ENCODE results near the gene MICAL2.

MICAL2 gene

DNA sequence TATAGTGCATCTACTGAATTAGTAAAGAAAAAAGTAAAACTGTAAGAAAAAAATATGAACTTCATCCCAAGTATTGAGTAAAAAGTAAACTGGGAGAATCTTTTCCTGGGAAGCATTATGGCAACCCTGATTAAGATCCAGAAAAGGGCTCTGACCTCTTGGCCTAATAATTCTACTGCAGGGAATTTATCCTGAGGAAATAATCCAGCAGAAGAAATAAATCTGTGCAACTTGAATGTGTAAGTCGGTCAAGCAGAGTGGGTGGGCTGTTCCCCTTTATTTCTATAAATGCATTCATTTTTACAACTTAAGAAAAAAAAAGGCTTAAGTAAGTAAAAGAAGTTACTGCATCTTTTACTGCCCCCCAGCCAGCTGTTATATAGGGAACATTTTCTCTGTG is 155.7 kb downstream of the MICAL2 start:
- Mint-ChIP-seq H3K4me1 (ENCODE audit: low read depth) (no peaks in the 10 kb centered on the region), H3K4me3 (no peak overlapping the region), H3K36me3 (ENCODE audit: low read depth) (peaks cover 24% of the 10 kb centered on the region), H3K9me3 (no peaks in the 10 kb centered on the region), H3K27ac (no peak overlapping the region), H3K27me3 (no peaks in the 10 kb centered on the region)

DNA sequence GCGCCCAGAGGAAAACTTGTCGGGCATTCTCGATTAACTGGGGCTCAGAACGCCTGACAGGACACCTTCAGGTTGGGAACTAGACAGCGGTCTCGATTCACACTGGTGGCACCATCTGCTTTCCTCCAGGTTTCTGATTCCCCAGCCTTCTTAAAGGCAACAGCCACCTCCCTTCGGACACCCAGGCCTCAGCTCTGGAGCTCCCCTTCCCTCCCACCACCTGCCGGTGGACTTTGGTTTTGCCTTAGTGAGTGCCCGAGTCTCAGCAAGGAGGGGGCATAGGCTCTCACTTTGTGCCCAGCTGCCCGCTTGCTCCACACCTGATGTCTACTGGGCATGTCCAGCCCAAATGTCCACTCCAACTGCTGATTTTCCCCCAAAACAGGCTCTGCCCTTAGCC is 156.6 kb downstream of the MICAL2 start:
- H3K9me3 Mint-ChIP-seq: no peaks in the 10 kb centered on the region
- H3K4me3 Mint-ChIP-seq: no peak overlapping the region
- H3K36me3 Mint-ChIP-seq (ENCODE audit: low read depth): peaks cover 17% of the 10 kb centered on the region
- no peaks in the 10 kb centered on the region for H3K27me3 Mint-ChIP-seq
- H3K4me1 Mint-ChIP-seq (ENCODE audit: low read depth): no peaks in the 10 kb centered on the region
- H3K27ac Mint-ChIP-seq: no peak overlapping the region

DNA sequence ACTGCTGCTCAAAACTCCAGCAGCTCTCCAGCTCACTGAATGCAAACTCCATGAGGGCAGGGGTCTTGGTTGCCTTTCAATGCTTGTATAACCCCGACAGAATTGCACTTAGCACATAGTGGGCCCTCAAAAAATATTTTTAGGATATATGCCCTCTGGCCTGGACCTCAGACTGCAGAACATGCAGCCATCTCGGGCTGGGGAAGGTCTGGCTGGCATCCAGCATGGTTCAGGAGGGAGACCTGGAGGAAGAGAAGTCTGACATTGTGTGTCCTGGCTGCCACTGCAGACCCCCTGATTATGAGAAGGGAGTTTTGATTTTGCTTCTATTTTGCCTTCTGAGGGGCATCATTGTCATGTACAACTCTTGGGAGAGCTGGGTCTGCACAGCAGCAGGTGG is 157.5 kb downstream of the MICAL2 start:
- Mint-ChIP-seq H3K9me3 (no peaks in the 10 kb centered on the region), H3K36me3 (ENCODE audit: low read depth) (peaks cover 7% of the 10 kb centered on the region), H3K27me3 (no peaks in the 10 kb centered on the region), H3K27ac (no peak overlapping the region), H3K4me1 (ENCODE audit: low read depth) (no peaks in the 10 kb centered on the region), H3K4me3 (no peak overlapping the region)

GRCh38 chr11:12269104-12269441 is 158.7 kb downstream of the MICAL2 start:
- Mint-ChIP-seq H3K4me3 (no peak overlapping the region), H3K36me3 (ENCODE audit: low read depth) (no peaks in the 10 kb centered on the region), H3K4me1 (ENCODE audit: low read depth) (no peaks in the 10 kb centered on the region), H3K27ac (no peak overlapping the region), H3K9me3 (no peaks in the 10 kb centered on the region), H3K27me3 (no peaks in the 10 kb centered on the region)

GRCh38 chr11:12269446-12270214 is 159.2 kb downstream of the MICAL2 start:
- Mint-ChIP-seq H3K4me3 (no peak overlapping the region), H3K27ac (no peak overlapping the region), H3K9me3 (no peaks in the 10 kb centered on the region), H3K36me3 (ENCODE audit: low read depth) (no peaks in the 10 kb centered on the region), H3K4me1 (ENCODE audit: low read depth) (no peaks in the 10 kb centered on the region), H3K27me3 (no peaks in the 10 kb centered on the region)

DNA sequence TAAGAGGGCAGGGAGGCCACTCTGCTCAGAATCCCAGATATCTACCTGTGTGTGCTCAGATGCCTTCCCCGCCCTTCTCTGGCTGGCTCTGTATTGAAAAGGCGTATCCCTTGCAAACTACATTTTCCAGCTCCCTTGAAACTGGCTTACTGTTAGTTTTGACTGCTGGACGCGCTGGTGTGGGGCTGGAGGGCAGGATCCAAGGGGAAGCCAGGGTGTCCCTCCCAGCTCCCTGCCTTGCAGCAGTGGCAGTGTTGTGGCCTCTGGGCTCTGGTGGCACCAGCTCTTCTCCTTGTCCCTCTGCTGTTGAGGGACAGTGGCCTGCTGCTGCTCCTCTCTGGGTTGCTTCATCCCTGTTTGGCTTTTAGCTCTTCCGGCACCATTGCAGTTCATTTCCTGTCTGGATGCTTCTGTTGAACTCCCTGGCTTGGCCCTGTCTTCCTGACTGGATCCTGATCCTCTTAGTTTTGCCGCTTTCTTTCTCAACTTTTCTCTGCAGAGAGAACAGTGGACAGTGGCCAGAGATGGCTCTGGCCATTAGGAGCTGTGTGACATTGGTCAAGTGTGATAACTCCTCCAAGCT is 159.9 kb downstream of the MICAL2 start:
- Mint-ChIP-seq H3K4me1 (ENCODE audit: low read depth) (no peaks in the 10 kb centered on the region), H3K27ac (peak overlapping the region; percentile 3), H3K9me3 (no peaks in the 10 kb centered on the region), H3K4me3 (no peak overlapping the region), H3K27me3 (no peaks in the 10 kb centered on the region), H3K36me3 (ENCODE audit: low read depth) (no peaks in the 10 kb centered on the region)

- peak overlapping the region; percentile 3 for H3K27ac Mint-ChIP-seq
- H3K4me3 Mint-ChIP-seq: no peak overlapping the region
- no peaks in the 10 kb centered on the region for H3K27me3 Mint-ChIP-seq
- H3K36me3 Mint-ChIP-seq (ENCODE audit: low read depth): no peaks in the 10 kb centered on the region
- no peaks in the 10 kb centered on the region for H3K9me3 Mint-ChIP-seq
- H3K4me1 Mint-ChIP-seq (ENCODE audit: low read depth): no peaks in the 10 kb centered on the region
Observed at GRCh38 chr11:12270817-12271216, 160.4 kb downstream of the MICAL2 start.

DNA sequence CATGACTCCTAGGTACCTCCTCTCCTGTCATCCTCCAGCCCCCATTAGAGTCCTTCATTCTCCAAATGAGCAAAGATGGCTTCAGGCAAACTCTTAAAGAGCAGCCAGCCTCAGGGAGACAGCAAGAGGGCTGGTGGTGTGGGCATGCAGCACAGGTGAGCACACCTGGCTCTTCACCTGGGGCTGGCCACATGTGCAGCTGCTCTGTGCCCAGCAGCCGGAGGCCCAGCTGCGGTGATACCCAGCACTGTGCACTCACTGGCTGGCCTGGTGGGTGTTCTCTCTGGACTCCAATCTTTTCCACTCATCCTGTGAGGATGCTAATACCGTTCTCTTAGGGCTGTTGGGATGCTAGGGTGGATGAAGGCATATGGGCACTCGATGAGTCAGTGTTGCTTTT is 160.9 kb downstream of the MICAL2 start:
- Mint-ChIP-seq H3K9me3 (no peaks in the 10 kb centered on the region), H3K27me3 (no peaks in the 10 kb centered on the region), H3K4me1 (ENCODE audit: low read depth) (no peaks in the 10 kb centered on the region), H3K36me3 (ENCODE audit: low read depth) (no peaks in the 10 kb centered on the region), H3K4me3 (no peak overlapping the region), H3K27ac (no peak overlapping the region)

DNA sequence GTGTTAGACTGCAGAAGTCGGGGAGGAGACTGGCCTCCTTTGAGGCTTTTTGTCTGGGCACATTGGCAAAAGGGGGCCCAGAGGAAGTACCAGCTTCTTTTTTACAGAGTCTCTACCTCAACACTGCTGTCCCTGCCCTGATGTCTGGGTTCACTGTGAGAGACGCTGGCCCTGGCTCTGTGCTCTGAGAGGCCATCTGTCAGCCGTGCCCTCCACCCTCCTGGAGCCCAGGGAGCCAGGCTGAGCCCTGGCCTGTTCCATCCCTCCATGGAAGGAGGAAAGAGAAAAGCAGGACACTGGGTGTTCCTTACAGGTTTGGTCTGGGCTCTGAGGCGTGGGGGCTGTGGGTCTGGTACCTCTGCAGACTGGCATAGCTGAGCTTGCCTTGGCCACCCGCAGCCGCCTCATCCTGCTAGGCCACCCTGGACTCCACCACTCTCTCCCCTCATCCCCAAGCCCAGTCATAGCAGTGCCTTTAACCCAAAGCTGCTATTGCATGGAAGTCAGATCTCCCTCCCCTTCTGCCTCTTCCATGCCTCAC is 161.5 kb downstream of the MICAL2 start:
- no peaks in the 10 kb centered on the region for H3K27me3 Mint-ChIP-seq
- no peaks in the 10 kb centered on the region for H3K9me3 Mint-ChIP-seq

GRCh38 chr11:12272821-12273617 is 162.6 kb downstream of the MICAL2 start:
- no peak overlapping the region for H3K27ac Mint-ChIP-seq
- no peaks in the 10 kb centered on the region for H3K36me3 Mint-ChIP-seq (ENCODE audit: low read depth)
- H3K4me3 Mint-ChIP-seq: no peak overlapping the region
- H3K27me3 Mint-ChIP-seq: no peaks in the 10 kb centered on the region
- H3K9me3 Mint-ChIP-seq: no peaks in the 10 kb centered on the region
- H3K4me1 Mint-ChIP-seq (ENCODE audit: low read depth): no peaks in the 10 kb centered on the region

More for the DNA sequence above, 161.5 kb downstream of the MICAL2 start:
- no peak overlapping the region for H3K27ac Mint-ChIP-seq
- no peaks in the 10 kb centered on the region for H3K36me3 Mint-ChIP-seq (ENCODE audit: low read depth)
- H3K4me1 Mint-ChIP-seq (ENCODE audit: low read depth): no peaks in the 10 kb centered on the region
- no peak overlapping the region for H3K4me3 Mint-ChIP-seq

- Mint-ChIP-seq H3K4me1 (ENCODE audit: low read depth) (no peaks in the 10 kb centered on the region), H3K36me3 (ENCODE audit: low read depth) (no peaks in the 10 kb centered on the region), H3K4me3 (no peak overlapping the region), H3K9me3 (no peaks in the 10 kb centered on the region), H3K27ac (no peak overlapping the region), H3K27me3 (no peaks in the 10 kb centered on the region)
Observed at GRCh38 chr11:12273618-12273995, 163.2 kb downstream of the MICAL2 start.

DNA sequence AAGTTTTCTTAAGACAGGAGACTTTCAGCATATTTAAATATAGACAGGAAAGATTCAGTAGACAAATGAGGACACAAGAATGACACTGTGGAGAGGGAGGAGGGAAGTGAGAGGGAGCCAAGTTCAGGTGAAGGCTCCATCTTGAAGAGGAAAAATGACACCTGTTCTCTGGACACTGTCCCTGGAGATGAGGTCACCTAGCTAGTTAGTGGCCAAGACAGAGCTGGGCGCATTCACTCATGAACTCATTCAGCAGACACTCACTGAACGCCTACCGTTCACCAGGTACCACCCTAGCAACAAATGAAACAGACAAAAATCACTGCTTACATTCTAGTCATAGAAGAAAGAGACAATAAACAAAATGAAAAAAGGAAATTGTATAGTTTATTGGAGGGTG is 163.7 kb downstream of the MICAL2 start:
- Mint-ChIP-seq H3K27ac (no peak overlapping the region), H3K4me1 (ENCODE audit: low read depth) (no peaks in the 10 kb centered on the region), H3K36me3 (ENCODE audit: low read depth) (no peaks in the 10 kb centered on the region), H3K27me3 (no peaks in the 10 kb centered on the region), H3K9me3 (no peaks in the 10 kb centered on the region), H3K4me3 (no peak overlapping the region)

GRCh38 chr11:12274558-12275197 is 164.3 kb downstream of the MICAL2 start:
- no peak overlapping the region for H3K27ac Mint-ChIP-seq
- no peaks in the 10 kb centered on the region for H3K27me3 Mint-ChIP-seq
- H3K36me3 Mint-ChIP-seq (ENCODE audit: low read depth): no peaks in the 10 kb centered on the region
- no peaks in the 10 kb centered on the region for H3K4me1 Mint-ChIP-seq (ENCODE audit: low read depth)
- no peak overlapping the region for H3K4me3 Mint-ChIP-seq
- H3K9me3 Mint-ChIP-seq: no peaks in the 10 kb centered on the region

DNA sequence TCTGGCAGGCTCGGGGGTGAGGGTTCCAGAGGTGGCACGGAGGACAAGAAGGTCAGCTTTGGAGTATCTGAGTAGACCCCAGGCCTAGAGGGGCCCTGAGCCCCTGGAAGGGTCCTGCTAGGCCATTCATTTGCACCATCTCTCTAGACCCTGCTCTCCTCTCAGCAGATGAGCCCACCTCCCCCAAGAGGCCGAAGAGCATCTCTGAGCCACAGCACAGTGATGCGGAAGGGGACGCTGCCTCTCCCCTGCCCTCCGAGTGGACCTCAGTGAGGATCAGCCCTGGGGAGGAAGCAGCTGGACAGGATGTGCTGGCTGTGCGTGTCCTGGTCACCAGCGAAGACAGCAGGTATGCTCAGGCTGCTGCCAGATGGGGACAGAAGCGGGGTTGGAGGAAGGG is 165.4 kb downstream of the MICAL2 start:
- Mint-ChIP-seq H3K4me1 (ENCODE audit: low read depth) (peaks cover 6% of the 10 kb centered on the region), H3K9me3 (no peaks in the 10 kb centered on the region), H3K27ac (no peak overlapping the region), H3K27me3 (no peaks in the 10 kb centered on the region), H3K36me3 (ENCODE audit: low read depth) (no peaks in the 10 kb centered on the region), H3K4me3 (no peak overlapping the region)

GRCh38 chr11:12276356-12276755 is 166.0 kb downstream of the MICAL2 start:
- H3K27ac Mint-ChIP-seq: no peak overlapping the region
- H3K36me3 Mint-ChIP-seq (ENCODE audit: low read depth): no peaks in the 10 kb centered on the region
- H3K9me3 Mint-ChIP-seq: no peaks in the 10 kb centered on the region

More at GRCh38 chr11:12276356-12276755, 166.0 kb downstream of the MICAL2 start:
- H3K4me3 Mint-ChIP-seq: no peak overlapping the region
- peaks cover 9% of the 10 kb centered on the region for H3K4me1 Mint-ChIP-seq (ENCODE audit: low read depth)
- H3K27me3 Mint-ChIP-seq: no peaks in the 10 kb centered on the region

All from stimulated activated naive CD8-positive, alpha-beta T cell treated with anti-CD3 and anti-CD28 coated beads, Interleukin-15, Interleukin-2, amounts not matched to agents 100 ng/mL and 50 ng/mL, for 24 hours (primary cell).